SU-DHL-6 (cell line): ENCODE measurements around the gene ARIH1.

Source experiments
- H2AFZ ChIP-seq: fragments of 200-600 bp; sonication (generic); 2 replicates; pipeline ENCODE4 v1.6.1; 2014; ENCODE audit warnings: low read depth, mild to moderate bottlenecking, moderate library complexity, mixed read lengths, antibody characterized with exemption, low read length; ENCODE audit not compliant: severe bottlenecking
- H3F3A ChIP-seq: fragments of 200-600 bp; shearing (Covaris generic); 2 replicates; pipeline ENCODE4 v1.6.0; 2016; ENCODE audit warnings: antibody characterized with exemption, mild to moderate bottlenecking; ENCODE audit not compliant: insufficient read depth
- H3K27ac ChIP-seq: fragments of 200-600 bp; sonication (generic); 2 replicates; pipeline ENCODE4 v1.5.1; 2016; ENCODE audit warnings: low read depth, mild to moderate bottlenecking, low read length, moderate library complexity, mixed read lengths
- H3K27me3 ChIP-seq: fragments of 200-600 bp; sonication (generic), shearing (Covaris generic); 2 replicates; pipeline ENCODE4 v1.6.0; 2014; ENCODE audit warnings: mild to moderate bottlenecking, low read length
- H3K36me3 ChIP-seq: fragments of 200-600 bp; sonication (generic); 2 replicates; pipeline ENCODE4 v1.6.1; 2014; ENCODE audit warnings: mild to moderate bottlenecking, low read length, mixed read lengths
- H3K4me2 ChIP-seq: fragments of 300-600, 200-600 bp; shearing (Covaris generic), sonication (generic); 2 replicates; pipeline ENCODE4 v1.6.0; 2014; ENCODE audit warnings: low read length, low read depth, mild to moderate bottlenecking; ENCODE audit not compliant: poor library complexity, severe bottlenecking
- H3K4me3 ChIP-seq: fragments of 200-600 bp; sonication (generic); 2 replicates; pipeline ENCODE4 v1.5.1; 2014; ENCODE audit warnings: antibody characterized with exemption, low read length, mild to moderate bottlenecking, mixed read lengths; ENCODE audit not compliant: insufficient read depth, poor library complexity, severe bottlenecking
- H3K79me2 ChIP-seq: fragments of 200-600 bp; sonication (generic); 2 replicates; pipeline ENCODE4 v1.6.1; 2014; ENCODE audit warnings: mild to moderate bottlenecking, low read length, moderate library complexity; ENCODE audit not compliant: insufficient read depth
- H3K9ac ChIP-seq: fragments of 200-600 bp; sonication (generic); 2 replicates; pipeline ENCODE4 v1.7.0; 2014; ENCODE audit warnings: mild to moderate bottlenecking, low read length
- H3K9me2 ChIP-seq: fragments of 200-600 bp; sonication (generic); replicated peaks from 2 replicates; pipeline ENCODE4 v1.6.1; 2014; ENCODE audit warnings: low read length; ENCODE audit not compliant: insufficient read depth
- H3K9me3 ChIP-seq: fragments of 200-600 bp; sonication (generic); 2 replicates; pipeline ENCODE4 v1.6.1; 2014; ENCODE audit warnings: low read length, mixed read lengths; ENCODE audit not compliant: insufficient read depth
- H4K20me1 ChIP-seq: fragments of 200-600 bp; sonication (generic); 2 replicates; pipeline ENCODE4 v1.6.1; 2014; ENCODE audit warnings: low read depth, mild to moderate bottlenecking, antibody characterized with exemption, low read length, moderate library complexity, mixed read lengths
- CTCF ChIP-seq: fragments of 200-600 bp; sonication (generic); IDR thresholded peaks from one replicate; pipeline ENCODE4 v1.5.1; 2017; ENCODE audit warnings: antibody characterized with exemption, mild to moderate bottlenecking, low read length, moderate library complexity; ENCODE audit not compliant: insufficient read depth, poor library complexity, severe bottlenecking
- EZH2phosphoT487 ChIP-seq: fragments of 200-600 bp; sonication (generic), shearing (Covaris generic); conservative IDR thresholded peaks from 2 replicates; pipeline ENCODE4 v1.6.1; 2018; ENCODE audit warnings: mild to moderate bottlenecking, antibody characterized with exemption, low read length, moderate library complexity, mixed read lengths

Gene ARIH1

GRCh38 chr15:72554471-72555425 is 80.6 kb downstream of the ARIH1 start:
- Histone ChIP-seq H3F3A (no peaks in the 10 kb centered on the region), H3K27me3 (no peaks in the 10 kb centered on the region), H3K9ac (no peak overlapping the region), H3K79me2 (peaks cover 5% of the 10 kb centered on the region; the same call in 1 of the 2 replicates), H3K9me2 (no peaks in the 10 kb centered on the region), H2AFZ (no peak overlapping the region), H4K20me1 (0 out of 2 replicates have a peak, but pooled peaks cover 3% of the 10 kb centered on the region), H3K9me3 (no peaks in the 10 kb centered on the region), H3K4me2 (no peak overlapping the region), H3K4me3 (no peak overlapping the region), H3K36me3 (peaks cover 11% of the 10 kb centered on the region; the same call in 1 of the 2 replicates), H3K27ac (no peak overlapping the region)
- TF ChIP-seq EZH2phosphoT487 (no peak), CTCF (no peak)

GRCh38 chr15:72559781-72560180 is 85.7 kb downstream of the ARIH1 start:
- peaks cover 3% of the 10 kb centered on the region; the same call in 1 of the 2 replicates for H3K79me2 ChIP-seq
- no peak overlapping the region for H3K4me2 ChIP-seq
- H3F3A ChIP-seq: no peaks in the 10 kb centered on the region
- H3K9me3 ChIP-seq: no peaks in the 10 kb centered on the region
- TF ChIP-seq CTCF (no peak), EZH2phosphoT487 (no peak)
- H3K9me2 ChIP-seq: no peaks in the 10 kb centered on the region
- H3K4me3 ChIP-seq: no peak overlapping the region
- peaks cover 5% of the 10 kb centered on the region; the same call in 1 of the 2 replicates for H4K20me1 ChIP-seq
- no peak overlapping the region for H3K9ac ChIP-seq
- H3K36me3 ChIP-seq: peaks cover 26% of the 10 kb centered on the region; the same call in 1 of the 2 replicates
- H3K27me3 ChIP-seq: no peaks in the 10 kb centered on the region
- no peak overlapping the region for H2AFZ ChIP-seq
- H3K27ac ChIP-seq: no peak overlapping the region

GRCh38 chr15:72560458-72560857 is 86.3 kb downstream of the ARIH1 start:
- Histone ChIP-seq H3K9me2 (no peaks in the 10 kb centered on the region), H3K79me2 (no peaks in the 10 kb centered on the region; the same call in 1 of the 2 replicates), H2AFZ (no peak overlapping the region), H3K9me3 (no peaks in the 10 kb centered on the region), H4K20me1 (peaks cover 5% of the 10 kb centered on the region; the same call in 1 of the 2 replicates), H3K36me3 (peaks cover 24% of the 10 kb centered on the region; the same call in 1 of the 2 replicates), H3K4me2 (no peak overlapping the region), H3K4me3 (no peak overlapping the region), H3K27me3 (no peaks in the 10 kb centered on the region), H3K27ac (no peak overlapping the region), H3F3A (no peaks in the 10 kb centered on the region), H3K9ac (no peak overlapping the region)
- TF ChIP-seq EZH2phosphoT487 (no peak), CTCF (no peak)
